IMR-90 (cell line): ENCODE results near the gene PELO. TPM values are rescaled to one million over a fixed set of nuclear protein-coding genes. Genes with fewer than 3 reads are reported as not detected.

Experiments
- ATAC-seq: fragments of 200-7000 bp; cut with Tn5 transposase; 2 replicates; pipeline ENCODE4 v1.9.1; 2020; ENCODE audit warnings: low read depth, mild to moderate bottlenecking, moderate library complexity
- BruUV-seq: library from RNA; stranded (reverse); fragments of 400-500 nt; replicated peaks from 2 replicates; lab custom pipeline; 2021; lab: Mats Ljungman, UMichigan
- CTCF ChIA-PET: fragments of 300-600 bp; formaldehyde crosslinking; extraction: SDS; loops from one replicate; lab custom pipeline; 2021; ENCODE audit warnings: antibody characterized with exemption; lab: Yijun Ruan, JAX
- POLR2A ChIA-PET: fragments of 300-600 bp; sonication (Branson Sonifier 250); formaldehyde crosslinking; loops from one replicate; lab custom pipeline; 2022; ENCODE audit warnings: antibody characterized with exemption; ENCODE audit not compliant: unreplicated experiment; lab: Charles Lee
- DNase-seq: peaks from one replicate; pipeline ENCODE4 v3.0.0; 2013
- H2AFZ ChIP-seq: replicated peaks from 2 replicates; pipeline ENCODE3; 2013; ENCODE audit warnings: low read length, mild to moderate bottlenecking; ENCODE audit not compliant: poor library complexity
- H2AK5ac ChIP-seq: 2 replicates; pipeline ENCODE4 v1.6.1; 2013; ENCODE audit warnings: low read depth, low read length, inconsistent platforms
- H2AK9ac ChIP-seq: replicated peaks from 2 replicates; pipeline ENCODE3; 2013; ENCODE audit warnings: mild to moderate bottlenecking, low read depth, low read length, moderate library complexity; ENCODE audit not compliant: poor library complexity
- H2BK120ac ChIP-seq: 2 replicates; pipeline ENCODE4 v1.6.1; 2013; ENCODE audit warnings: low read depth, low read length, inconsistent platforms
- H2BK15ac ChIP-seq: 3 replicates; pipeline ENCODE4 v1.6.1; 2013; ENCODE audit warnings: low read depth, low read length, inconsistent platforms
- H2BK20ac ChIP-seq: 2 replicates; pipeline ENCODE4 v1.6.1; 2013; ENCODE audit warnings: low read depth, mild to moderate bottlenecking, inconsistent platforms, low read length, moderate library complexity
- H2BK5ac ChIP-seq: 2 replicates; pipeline ENCODE4 v1.6.1; 2013; ENCODE audit warnings: mild to moderate bottlenecking, low read depth, low read length, inconsistent platforms; ENCODE audit not compliant: poor library complexity, severe bottlenecking
- H3K14ac ChIP-seq: replicated peaks from 2 replicates; pipeline ENCODE4 v1.6.1; 2013; ENCODE audit warnings: low read depth, low read length, inconsistent platforms
- H3K18ac ChIP-seq: 2 replicates; pipeline ENCODE4 v1.6.1; 2013; ENCODE audit warnings: low read depth, low read length, control low read depth
- H3K23ac ChIP-seq: 2 replicates; pipeline ENCODE4 v1.6.1; 2013; ENCODE audit warnings: low read depth, low read length, inconsistent platforms
- H3K27ac ChIP-seq: 2 replicates; pipeline ENCODE4 v1.5.1; 2013; ENCODE audit warnings: mild to moderate bottlenecking, control low read depth, low read length; ENCODE audit not compliant: insufficient read depth
- H3K27me3 ChIP-seq: 2 replicates; pipeline ENCODE4 v1.6.1; 2013; ENCODE audit warnings: low read length; ENCODE audit not compliant: control insufficient read depth, insufficient read depth
- H3K36me3 ChIP-seq: 2 replicates; pipeline ENCODE4 v1.6.1; 2013; ENCODE audit warnings: low read length, mixed read lengths; ENCODE audit not compliant: control insufficient read depth, insufficient read depth
- H3K4ac ChIP-seq: 2 replicates; pipeline ENCODE4 v1.6.1; 2013; ENCODE audit warnings: low read depth, low read length, inconsistent platforms
- H3K4me1 ChIP-seq: 2 replicates; pipeline ENCODE4 v1.6.1; 2013; ENCODE audit warnings: low read length, mixed read lengths; ENCODE audit not compliant: control insufficient read depth, insufficient read depth
- H3K4me2 ChIP-seq: 2 replicates; pipeline ENCODE4 v1.6.1; 2013; ENCODE audit warnings: low read depth, mild to moderate bottlenecking, control low read depth, low read length, moderate library complexity
- H3K4me3 ChIP-seq: 2 replicates; pipeline ENCODE4 v1.5.1; 2013; ENCODE audit warnings: low read depth, mild to moderate bottlenecking, control low read depth, low read length, moderate library complexity; ENCODE audit not compliant: insufficient read depth
- H3K56ac ChIP-seq: 2 replicates; pipeline ENCODE4 v1.6.1; 2013; ENCODE audit warnings: low read length, inconsistent platforms; ENCODE audit not compliant: insufficient read depth; ENCODE audit errors: extremely low read depth
- H3K79me1 ChIP-seq, 2 experiments: 2 replicates each; pipeline ENCODE4 v1.6.1; 2013; ENCODE audit warnings: low read length in 2 of 2, inconsistent platforms in 1 of 2, low read depth in 1 of 2
- H3K9ac ChIP-seq: 2 replicates; pipeline ENCODE4 v1.6.1; 2013; ENCODE audit warnings: low read depth, low read length, control low read depth
- H3K9me1 ChIP-seq: 2 replicates; pipeline ENCODE4 v1.6.1; 2013; ENCODE audit warnings: low read length, inconsistent platforms; ENCODE audit not compliant: insufficient read depth
- H3K9me3 ChIP-seq: 2 replicates; pipeline ENCODE4 v1.6.1; 2013; ENCODE audit warnings: low read length; ENCODE audit not compliant: control insufficient read depth, insufficient read depth
- H4K20me1 ChIP-seq: 2 replicates; pipeline ENCODE4 v1.6.1; 2013; ENCODE audit warnings: low read length, inconsistent platforms; ENCODE audit not compliant: insufficient read depth
- H4K5ac ChIP-seq: 2 replicates; pipeline ENCODE4 v1.6.1; 2013; ENCODE audit warnings: mild to moderate bottlenecking, low read depth, low read length, control low read depth
- H4K8ac ChIP-seq, 2 experiments: 2 replicates each; pipeline ENCODE4 v1.6.1; 2013; ENCODE audit warnings: low read depth in 2 of 2, low read length in 2 of 2, control low read depth in 1 of 2, inconsistent platforms in 1 of 2
- H4K91ac ChIP-seq: 2 replicates; pipeline ENCODE4 v1.6.1; 2013; ENCODE audit warnings: low read depth, low read length, inconsistent platforms; ENCODE audit not compliant: insufficient read depth
- MXI1 ChIP-seq: IDR thresholded peaks from 2 replicates; pipeline ENCODE4 v1.6.1; 2012; ENCODE audit warnings: low read depth, mild to moderate bottlenecking, low read length, moderate library complexity, borderline replicate concordance
- POLR2A ChIP-seq: IDR thresholded peaks from 2 replicates; pipeline ENCODE4 v1.6.1; 2012; ENCODE audit warnings: mild to moderate bottlenecking, low read depth, low read length
- RCOR1 ChIP-seq: IDR thresholded peaks from 2 replicates; pipeline ENCODE4 v1.6.1; 2012; ENCODE audit warnings: mild to moderate bottlenecking, low read length, improper control_type of control experiment; ENCODE audit not compliant: insufficient replicate concordance
- WGBS, 2 experiments: methylation state at CpG; one replicate each; pipeline versions ENCODE4 v1.1.5 to v1.1.7; 2013; ENCODE audit warnings: missing lambda C conversion rate in 2 of 2; ENCODE audit not compliant: insufficient read length in 1 of 2; ENCODE audit errors: extremely low coverage in 2 of 2; 5-methylcytosine and 5-hydroxymethylcytosine counted together
- dilution Hi-C: fragments of 300-500 bp; cut with HindIII; formaldehyde crosslinking; loops from one replicate; pipeline ENCODE4 v1.14.3; 2018; ENCODE audit warnings: low sequenced_read_pairs; ENCODE audit not compliant: unreplicated experiment
- in situ Hi-C: fragments of 300-500 bp; cut with MboI; formaldehyde crosslinking; loops from 3 replicates; pipeline ENCODE4 v1.14.3; 2019; ENCODE audit warnings: low sequenced_read_pairs, inconsistent platforms, mixed read lengths
- intact Hi-C: fragments of 100-400 bp; cut with micrococcal nuclease; formaldehyde crosslinking; loops from 2 replicates; pipeline ENCODE4 v1.10.0; 2022
- polyA plus RNA-seq, 3 experiments: library from polyadenylated mRNA; depleted of rRNA; stranded (reverse); fragments of >200 nt; gene quantifications; 2 replicates each; pipeline ENCODE4 v1.2.3, GENCODE V29; 2012; ENCODE audit warnings: low replicate concordance in 1 of 3
- total RNA-seq: library from RNA; depleted of rRNA; stranded (reverse); fragments of >200 nt; gene quantifications from 2 replicates; pipeline ENCODE4 v1.2.3, GENCODE V29; 2012

The PELO gene
- total and polyA plus RNA-seq, 2 of the 4 experiments (the other 2 are of a cell fraction): 42.4 to 48.9 TPM

GRCh38 chr5:52754051-52754450 lies 33.7 kb upstream of the PELO start:
- Histone ChIP-seq H2BK5ac (no peak overlapping the region), H4K91ac (no peak overlapping the region), H3K9me1 (peaks cover 6% of the 10 kb centered on the region; the same call in 1 of the 2 replicates), H3K9ac (no peak overlapping the region), H3K27me3 (no peaks in the 10 kb centered on the region), H3K14ac (no peak overlapping the region), H3K23ac (no peak overlapping the region), H3K18ac (no peak overlapping the region), H2BK20ac (no peak overlapping the region), H3K36me3 (no peaks in the 10 kb centered on the region), H2BK120ac (no peak overlapping the region), H2AK9ac (no peak overlapping the region), H3K4me2 (no peak overlapping the region), H2AK5ac (no peak overlapping the region), H3K4ac (no peak overlapping the region), H2BK15ac (no peak overlapping the region), H3K4me3 (no peak overlapping the region), H2AFZ (no peak overlapping the region), H3K9me3 (no peaks in the 10 kb centered on the region), H3K4me1 (peaks cover 8% of the 10 kb centered on the region), H3K79me1 (no peaks in the 10 kb centered on the region), H3K27ac (no peak overlapping the region), H4K20me1 (no peaks in the 10 kb centered on the region), H4K8ac (no peak overlapping the region), H4K5ac (no peak overlapping the region), H3K56ac (no peak overlapping the region)
- in situ Hi-C loops: no loop called here
- intact Hi-C loops: no loop called here
- dilution Hi-C loops: no loop called here
- ChIA-PET POLR2A (no interaction called here), CTCF (interaction anchor here (1.0 to 1.3 kb wide), 2 partner anchors 9 to 33 kb away, joined by 3 read pairs; partner anchors contain the start of genes ITGA1 and PELO)
- no TSS peak for BruUV-seq
- TF ChIP-seq RCOR1 (no peak), MXI1 (no peak), POLR2A (no peak)
- ATAC-seq: no peak
- WGBS, 2 experiments: no CpG with 5 or more reads among the region's 2 CpGs
- no peak for DNase-seq
